Prostate gland (tissue), 2 donors: Measurements from ENCODE around the gene SLC16A9.

Experiments
- CTCF ChIP-seq, 4 experiments: fragments of 200-600 bp in 2 of 4; fragments of 450-650 bp in 2 of 4; sonication (generic) in 2 of 4; IDR thresholded peaks; 1 replicate in 3 of 4; 2 replicates in 1 of 4; pipeline ENCODE4 v1.5.1; 2016 to 2019; ENCODE audit warnings: antibody characterized with exemption in 4 of 4, mild to moderate bottlenecking in 2 of 4, moderate library complexity in 2 of 4
- POLR2A ChIP-seq: fragments of 450-650 bp; IDR thresholded peaks from one replicate; pipeline ENCODE4 v1.6.1; 2016; ENCODE audit warnings: antibody characterized with exemption, mild to moderate bottlenecking

- TF ChIP-seq POLR2A (no peak), CTCF (IDR thresholded peaks at IDR 0.05) (no peak)
These were observed 29.5 kb downstream of the SLC16A9 start for GRCh38 chr10:59680199-59680598.
